Uterus (tissue), 2 donors: ENCODE data around the gene SRXN1.

Experiments
- POLR2A ChIP-seq, 2 donors: fragments of 450-650 bp; IDR thresholded peaks; one replicate each; pipeline ENCODE4 v1.6.1; 2016; ENCODE audit warnings: antibody characterized with exemption in 2 of 2, mild to moderate bottlenecking in 1 of 2, moderate library complexity in 1 of 2
- TF ChIP-seq, protein P1 (sequence below), 4 experiments: fragments of 200-600 bp in 2 of 4; fragments of 450-650 bp in 2 of 4; sonication (generic) in 2 of 4; IDR thresholded peaks; one replicate each; pipeline ENCODE4 v1.5.1; 2016 to 2019; ENCODE audit warnings: antibody characterized with exemption in 4 of 4, mild to moderate bottlenecking in 2 of 4, moderate library complexity in 1 of 4

DNA sequence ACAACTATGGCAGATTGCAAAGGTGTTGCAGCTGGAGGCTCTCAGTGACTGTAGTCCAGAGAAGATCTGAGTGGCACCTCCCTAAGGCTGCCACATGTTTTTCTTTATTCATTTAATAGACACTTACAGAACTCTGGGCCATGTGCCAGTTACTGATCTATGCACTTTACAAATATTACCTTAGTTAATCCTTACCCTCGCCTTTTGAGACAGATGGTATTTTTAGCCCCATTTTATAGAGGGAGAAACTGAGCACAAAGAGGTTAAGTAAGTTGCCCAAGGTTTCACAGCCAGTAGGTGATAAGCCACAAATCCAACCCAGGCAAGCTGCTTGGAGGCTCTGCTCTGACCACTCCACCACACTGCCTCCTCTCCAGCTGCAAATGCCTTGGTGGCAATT is 29.1 kb upstream of the SRXN1 start:
- TF ChIP-seq POLR2A (IDR thresholded peaks at IDR 0.05), result no peak
- TF ChIP-seq, protein P1, sequence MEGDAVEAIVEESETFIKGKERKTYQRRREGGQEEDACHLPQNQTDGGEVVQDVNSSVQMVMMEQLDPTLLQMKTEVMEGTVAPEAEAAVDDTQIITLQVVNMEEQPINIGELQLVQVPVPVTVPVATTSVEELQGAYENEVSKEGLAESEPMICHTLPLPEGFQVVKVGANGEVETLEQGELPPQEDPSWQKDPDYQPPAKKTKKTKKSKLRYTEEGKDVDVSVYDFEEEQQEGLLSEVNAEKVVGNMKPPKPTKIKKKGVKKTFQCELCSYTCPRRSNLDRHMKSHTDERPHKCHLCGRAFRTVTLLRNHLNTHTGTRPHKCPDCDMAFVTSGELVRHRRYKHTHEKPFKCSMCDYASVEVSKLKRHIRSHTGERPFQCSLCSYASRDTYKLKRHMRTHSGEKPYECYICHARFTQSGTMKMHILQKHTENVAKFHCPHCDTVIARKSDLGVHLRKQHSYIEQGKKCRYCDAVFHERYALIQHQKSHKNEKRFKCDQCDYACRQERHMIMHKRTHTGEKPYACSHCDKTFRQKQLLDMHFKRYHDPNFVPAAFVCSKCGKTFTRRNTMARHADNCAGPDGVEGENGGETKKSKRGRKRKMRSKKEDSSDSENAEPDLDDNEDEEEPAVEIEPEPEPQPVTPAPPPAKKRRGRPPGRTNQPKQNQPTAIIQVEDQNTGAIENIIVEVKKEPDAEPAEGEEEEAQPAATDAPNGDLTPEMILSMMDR (IDR thresholded peaks at IDR 0.05), result no peak
